BLaER1 treated with 17β-estradiol and CSF1 and Interleukin-3, amounts not matched to agents 10 nM and 100 nM (cell line): Measurements from ENCODE around the gene IFITM1.
A peak's percentile ranks its signal among the peaks of the same experiment; 100 is the strongest.

ENCODE experiments used
- H3K27ac ChIP-seq, 11 experiments: shearing (Covaris generic); formaldehyde crosslinking; 2 replicates each; pipeline ENCODE4 v1.8.1; 2022
- H3K27me3 ChIP-seq, 11 experiments: shearing (Covaris generic); formaldehyde crosslinking; 2 replicates each; pipeline ENCODE4 v1.8.1; 2022
- H3K36me3 ChIP-seq, 11 experiments: shearing (Covaris generic); formaldehyde crosslinking; 2 replicates each; pipeline ENCODE4 v1.8.1; 2022
- H3K4me1 ChIP-seq, 10 experiments: shearing (Covaris generic); formaldehyde crosslinking; 2 replicates each; pipeline ENCODE4 v1.8.1; 2022
- H3K4me2 ChIP-seq, 11 experiments: shearing (Covaris generic); formaldehyde crosslinking; 2 replicates each; pipeline ENCODE4 v1.8.1; 2022
- H3K4me3 ChIP-seq, 10 experiments: shearing (Covaris generic); formaldehyde crosslinking; 2 replicates each; pipeline ENCODE4 v1.8.1; 2022
- H3K9ac ChIP-seq, 11 experiments: shearing (Covaris generic); formaldehyde crosslinking; 2 replicates each; pipeline ENCODE4 v1.8.1; 2022
- H3K9me3 ChIP-seq, 11 experiments: shearing (Covaris generic); formaldehyde crosslinking; replicated peaks in 1 of 11; 2 replicates each; pipeline ENCODE4 v1.8.1; 2022
- H4K20me1 ChIP-seq, 11 experiments: shearing (Covaris generic); formaldehyde crosslinking; 2 replicates each; pipeline ENCODE4 v1.8.1; 2022
- Cebpa-rat ChIP-seq, 11 experiments: shearing (Covaris generic); IDR thresholded peaks; 2 replicates each; pipeline ENCODE4 v1.8.1; 2022

The IFITM1 gene

GRCh38 chr11:280706-281485 is 32.9 kb upstream of the IFITM1 start:
- peaks cover 0 to 31% (median 15%) of the 10 kb centered on the region in 11 experiments; a peak in 19 of 22 replicates for H3K9me3 ChIP-seq
- peaks cover 32 to 53% (median 38%) of the 10 kb centered on the region in 10 experiments for H3K4me1 ChIP-seq
- TF ChIP-seq Cebpa-rat (IDR thresholded peaks at IDR 0.05): no peak
- no peak overlapping the region; a peak in 1 of 22 replicates for H3K9ac ChIP-seq
- H3K36me3 ChIP-seq: no peaks in the 10 kb centered on the region
- H3K4me2 ChIP-seq: peak overlapping the region; percentile 46 to 84 (median 64)
- peak overlapping the region in 8 of 10 experiments; percentile 11 to 57 (median 45); a peak in 9 of 20 replicates for H3K4me3 ChIP-seq
- H3K27ac ChIP-seq: no peak overlapping the region
- H3K27me3 ChIP-seq: peaks cover 75 to 96% (median 86%) of the 10 kb centered on the region in 11 experiments
- peaks cover 0 to 29% (median 7%) of the 10 kb centered on the region in 11 experiments; a peak in 11 of 22 replicates for H4K20me1 ChIP-seq

DNA sequence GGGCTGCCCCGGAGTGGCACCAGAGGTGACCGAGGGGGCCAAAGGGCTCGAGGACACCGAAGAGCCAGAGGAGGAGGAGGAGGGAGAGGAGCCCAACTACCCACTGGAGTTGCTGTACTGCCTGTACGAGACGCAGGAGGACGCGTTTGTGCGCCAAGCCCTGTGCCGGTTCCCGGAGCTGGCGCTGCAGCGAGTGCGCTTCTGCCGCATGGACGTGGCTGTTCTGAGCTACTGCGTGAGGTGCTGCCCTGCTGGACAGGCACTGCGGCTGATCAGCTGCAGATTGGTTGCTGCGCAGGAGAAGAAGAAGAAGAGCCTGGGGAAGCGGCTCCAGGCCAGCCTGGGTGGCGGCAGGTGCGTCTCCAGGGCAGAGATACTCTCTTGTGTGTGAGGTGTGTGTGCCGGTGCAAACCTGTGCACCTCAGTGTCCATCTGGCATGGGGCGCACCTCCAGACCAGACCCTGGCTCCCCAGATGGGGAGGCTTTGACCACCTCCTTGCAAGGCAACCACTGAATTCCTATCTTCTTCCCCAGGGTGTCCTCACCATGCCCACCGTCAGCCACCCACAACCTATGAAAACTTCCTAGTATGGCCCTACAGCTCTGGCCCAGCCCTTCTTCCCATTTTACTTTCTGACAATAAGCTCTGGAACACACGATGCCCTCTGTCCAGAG is 32.2 kb upstream of the IFITM1 start:
- no peak overlapping the region; a peak in 1 of 22 replicates for H3K9ac ChIP-seq
- no peaks in the 10 kb centered on the region for H3K36me3 ChIP-seq
- H3K9me3 ChIP-seq: peaks cover 0 to 23% (median 10%) of the 10 kb centered on the region in 11 experiments; a peak in 15 of 22 replicates
- no peak overlapping the region for H3K27ac ChIP-seq
- H3K4me3 ChIP-seq: peak overlapping the region in 2 of 10 experiments; percentile 35; a peak in 5 of 20 replicates
- H3K4me2 ChIP-seq: peak overlapping the region; percentile 46 to 84 (median 64)
- peaks cover 81 to 100% (median 94%) of the 10 kb centered on the region in 11 experiments for H3K27me3 ChIP-seq
- TF ChIP-seq Cebpa-rat (IDR thresholded peaks at IDR 0.05): no peak
- H4K20me1 ChIP-seq: peaks cover 0 to 29% (median 7%) of the 10 kb centered on the region in 11 experiments; a peak in 11 of 22 replicates
- H3K4me1 ChIP-seq: peaks cover 33 to 53% (median 38%) of the 10 kb centered on the region in 10 experiments

DNA sequence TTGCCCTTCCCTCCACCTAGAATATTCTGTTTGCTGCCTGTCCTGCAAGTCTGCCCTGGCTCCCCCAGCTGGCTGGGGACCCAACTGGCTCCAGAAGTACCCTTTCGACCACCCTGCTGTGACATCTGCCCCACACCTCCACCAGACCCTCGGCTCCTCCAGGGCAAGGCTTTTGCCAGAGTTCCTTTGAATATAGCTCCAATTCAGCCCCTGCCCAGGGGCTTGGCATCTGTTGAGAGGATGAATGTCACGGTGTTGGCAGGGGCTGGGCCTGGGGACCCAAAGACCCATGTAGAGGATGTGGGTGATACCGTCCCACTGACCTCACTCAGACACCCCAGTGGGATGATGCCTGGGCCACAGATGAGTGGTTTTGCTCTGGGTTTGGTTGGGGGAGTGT is 31.7 kb upstream of the IFITM1 start:
- H3K9me3 ChIP-seq: peaks cover 0 to 20% (median 6%) of the 10 kb centered on the region in 11 experiments; a peak in 13 of 22 replicates
- 0 out of 22 replicates have a peak overlapping the region, but pooled peaks of 1 of the 11 experiments have one; percentile 18 for H3K9ac ChIP-seq
- H3K36me3 ChIP-seq: no peaks in the 10 kb centered on the region
- H3K4me3 ChIP-seq: no peak overlapping the region
- H3K27ac ChIP-seq: no peak overlapping the region
- peak overlapping the region in 8 of 11 experiments; percentile 7 to 84 (median 38); a peak in 10 of 22 replicates for H3K4me2 ChIP-seq
- peaks cover 85 to 100% (median 98%) of the 10 kb centered on the region in 11 experiments for H3K27me3 ChIP-seq
- H3K4me1 ChIP-seq: peaks cover 36 to 54% (median 43%) of the 10 kb centered on the region in 10 experiments
- no peak for TF ChIP-seq Cebpa-rat (IDR thresholded peaks at IDR 0.05)
- peaks cover 0 to 29% (median 7%) of the 10 kb centered on the region in 11 experiments; a peak in 11 of 22 replicates for H4K20me1 ChIP-seq

DNA sequence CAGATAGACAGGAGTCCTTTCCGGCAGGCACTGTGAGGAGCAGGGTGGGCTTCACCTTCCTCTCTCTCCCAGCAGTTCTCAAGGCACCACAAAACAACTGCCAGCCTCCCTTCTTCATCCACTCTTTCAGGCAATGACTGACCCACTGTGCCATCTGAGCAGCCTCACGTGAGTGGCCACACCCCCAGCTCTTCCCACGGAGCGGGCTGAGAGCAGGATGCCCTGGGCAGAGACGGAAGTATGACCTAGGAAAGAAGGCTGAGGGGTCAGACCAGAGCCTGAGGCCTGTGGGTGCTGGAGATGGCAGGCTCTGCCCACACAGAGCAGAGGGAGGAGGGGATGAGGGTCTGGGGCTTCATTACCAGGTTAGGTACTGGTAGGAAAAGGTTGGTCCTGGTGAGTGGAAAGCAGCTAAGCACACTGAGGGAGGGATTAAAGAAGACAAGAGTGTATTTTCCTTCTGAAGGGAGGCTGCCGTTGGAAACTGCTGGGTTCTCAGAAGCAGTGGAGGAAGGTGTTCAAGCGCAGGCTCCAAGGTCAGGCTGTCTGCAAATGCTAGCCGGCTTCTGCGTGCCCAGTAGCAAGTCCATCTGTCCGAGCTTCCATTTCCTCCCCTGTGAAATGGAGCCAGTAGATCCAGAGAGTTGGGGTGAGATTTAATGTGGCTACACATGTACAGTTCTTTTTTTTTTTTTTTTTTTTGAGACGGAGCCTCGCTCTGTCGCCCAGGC is 31.0 kb upstream of the IFITM1 start:
- Histone ChIP-seq H3K9ac (0 out of 22 replicates have a peak overlapping the region, but pooled peaks of 1 of the 11 experiments have one; percentile 18), H3K4me1 (peaks cover 43 to 57% (median 49%) of the 10 kb centered on the region in 10 experiments), H3K4me2 (peak overlapping the region in 6 of 11 experiments; percentile 11 to 82 (median 38); a peak in 7 of 22 replicates), H3K4me3 (no peak overlapping the region), H3K27me3 (peaks cover 91 to 100% (median 100%) of the 10 kb centered on the region in 11 experiments), H3K27ac (no peak overlapping the region), H3K36me3 (no peaks in the 10 kb centered on the region), H3K9me3 (peaks cover 0 to 20% (median 6%) of the 10 kb centered on the region in 11 experiments; a peak in 12 of 22 replicates), H4K20me1 (peaks cover 0 to 34% (median 7%) of the 10 kb centered on the region in 11 experiments; a peak in 11 of 22 replicates)
- no peak for TF ChIP-seq Cebpa-rat (IDR thresholded peaks at IDR 0.05)

- TF ChIP-seq Cebpa-rat (IDR thresholded peaks at IDR 0.05): no peak
- peaks cover 94 to 100% (median 100%) of the 10 kb centered on the region in 11 experiments for H3K27me3 ChIP-seq
- no peak overlapping the region for H3K9ac ChIP-seq
- H3K4me2 ChIP-seq: no peak overlapping the region
- H3K27ac ChIP-seq: no peak overlapping the region
- peaks cover 0 to 20% (median 6%) of the 10 kb centered on the region in 11 experiments; a peak in 12 of 22 replicates for H3K9me3 ChIP-seq
- no peak overlapping the region for H3K4me3 ChIP-seq
- no peaks in the 10 kb centered on the region for H3K36me3 ChIP-seq
- peaks cover 0 to 37% (median 11%) of the 10 kb centered on the region in 11 experiments; a peak in 11 of 22 replicates for H4K20me1 ChIP-seq
- peaks cover 48 to 57% (median 52%) of the 10 kb centered on the region in 10 experiments for H3K4me1 ChIP-seq
Measured at GRCh38 chr11:283405-284104, 30.3 kb upstream of the IFITM1 start.

DNA sequence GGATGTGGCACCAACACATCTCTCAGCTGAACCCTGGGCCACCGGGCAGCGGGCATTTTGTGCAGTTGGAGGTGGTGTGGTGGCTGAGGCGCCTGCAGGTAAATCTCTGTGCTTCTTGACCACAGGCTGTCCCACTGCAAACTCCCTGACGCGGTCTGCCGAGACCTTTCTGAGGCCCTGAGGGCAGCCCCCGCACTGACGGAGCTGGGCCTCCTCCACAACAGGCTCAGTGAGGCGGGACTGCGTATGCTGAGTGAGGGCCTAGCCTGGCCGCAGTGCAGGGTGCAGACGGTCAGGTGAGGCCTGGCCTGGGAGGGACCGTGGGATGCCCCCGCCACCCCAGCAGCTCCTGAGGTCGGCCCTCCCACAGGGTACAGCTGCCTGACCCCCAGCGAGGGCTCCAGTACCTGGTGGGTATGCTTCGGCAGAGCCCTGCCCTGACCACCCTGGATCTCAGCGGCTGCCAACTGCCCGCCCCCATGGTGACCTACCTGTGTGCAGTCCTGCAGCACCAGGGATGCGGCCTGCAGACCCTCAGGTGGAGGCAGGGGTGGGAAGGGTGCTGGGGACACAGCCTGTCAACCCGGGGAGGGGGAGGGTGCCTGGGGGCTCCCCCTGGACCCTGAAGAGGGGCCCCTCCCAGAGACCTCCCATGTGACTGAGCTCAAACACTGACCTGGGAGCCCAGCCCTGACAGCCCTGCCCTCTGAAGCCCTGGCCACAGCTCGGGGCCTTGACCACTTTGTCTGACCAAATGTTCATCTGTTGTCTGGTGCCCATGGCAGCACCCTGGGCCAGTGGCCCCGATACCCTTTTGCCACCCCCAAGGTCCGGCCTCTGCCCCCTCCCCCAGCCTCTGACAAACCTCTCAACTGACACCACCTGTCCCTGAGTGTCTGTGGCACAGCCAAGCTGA is 29.5 kb upstream of the IFITM1 start:
- Histone ChIP-seq H3K27ac (no peak overlapping the region), H4K20me1 (peaks cover 0 to 37% (median 11%) of the 10 kb centered on the region in 11 experiments; a peak in 11 of 22 replicates), H3K27me3 (peaks cover 86 to 95% (median 94%) of the 10 kb centered on the region in 11 experiments), H3K9ac (no peak overlapping the region), H3K9me3 (peaks cover 0 to 17% (median 6%) of the 10 kb centered on the region in 11 experiments; a peak in 12 of 22 replicates), H3K4me1 (peaks cover 41 to 53% (median 50%) of the 10 kb centered on the region in 10 experiments), H3K4me3 (no peak overlapping the region), H3K36me3 (no peaks in the 10 kb centered on the region), H3K4me2 (no peak overlapping the region)
- TF ChIP-seq Cebpa-rat (IDR thresholded peaks at IDR 0.05): no peak
